ENCODE results near the gene TMEM179. TPM values are rescaled to one million over a fixed set of nuclear protein-coding genes. Genes with fewer than 3 reads are reported as not detected.

TMEM179 gene
- total RNA-seq, 1 experiment from 2014 or later: not detected

DNA sequence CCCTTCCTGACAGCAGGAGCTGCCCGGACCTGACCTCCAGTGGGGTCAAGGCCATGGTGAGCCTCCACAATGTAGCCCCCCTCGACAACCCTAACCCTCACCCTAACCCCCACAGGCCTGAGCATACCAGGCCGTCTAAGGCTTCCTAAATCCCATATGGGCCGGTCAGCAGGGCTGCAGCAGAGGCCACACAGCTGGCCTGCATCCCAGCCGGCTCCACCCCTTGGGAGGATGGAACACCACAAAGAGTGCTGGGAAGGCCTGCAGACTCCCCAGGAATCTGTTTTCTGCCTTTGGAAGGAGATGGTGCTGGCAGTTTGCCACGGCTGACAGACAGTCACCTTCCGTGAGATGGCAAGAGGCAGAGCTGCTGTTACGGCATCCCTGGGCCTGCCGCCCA lies 2.8 kb downstream of the TMEM179 start:
- no peaks in the 10 kb centered on the region for H3K36me3 ChIP-seq (ENCODE audit: low read depth, low read length)
- no peak overlapping the region for H3K9ac ChIP-seq (ENCODE audit: low read length)
- ChIA-PET CTCF (no interaction called here), POLR2A (ENCODE audit: unreplicated experiment) (no interaction called here)
- H3K9me3 ChIP-seq (ENCODE audit: low read length): no peaks in the 10 kb centered on the region
- no peak overlapping the region for H3K4me3 ChIP-seq (ENCODE audit: low read length)
- H3K27me3 ChIP-seq (ENCODE audit: low read length): peaks cover 42% of the 10 kb centered on the region
- H2AFZ ChIP-seq (ENCODE audit: low read length): no peak overlapping the region
- no peaks in the 10 kb centered on the region for H3K4me1 ChIP-seq (ENCODE audit: insufficient read depth, low read length)
- intact Hi-C loops (cut with micrococcal nuclease): no loop called here
- no peaks in the 10 kb centered on the region for H3K79me2 ChIP-seq (ENCODE audit: low read length)
- H3F3A ChIP-seq (ENCODE audit: low read length, unreplicated experiment): no peaks in the 10 kb centered on the region
- TF ChIP-seq EZH2phosphoT487 (IDR thresholded peaks at IDR 0.05; ENCODE audit: borderline replicate concordance, low read length) (no peak), CTCF (conservative IDR thresholded peaks at IDR 0.05; ENCODE audit: low read depth, low read length) (no peak), EZH2 (IDR thresholded peaks at IDR 0.05; ENCODE audit: low read length, unreplicated experiment) (no peak)
- no peaks in the 10 kb centered on the region for H4K20me1 ChIP-seq (ENCODE audit: low read length)
- no peak for ATAC-seq
- no peak overlapping the region for H3K4me2 ChIP-seq (ENCODE audit: low read length)
- no peaks in the 10 kb centered on the region for H3K9me2 ChIP-seq (replicated peaks; ENCODE audit: low read length)
- DNase-seq: no peak
- BruUV-seq (replicated peaks): no TSS peak
- H3K27ac ChIP-seq (ENCODE audit: low read length): no peak overlapping the region

GRCh38 chr14:104600805-104601204 lies 3.8 kb downstream of the TMEM179 start:
- no peaks in the 10 kb centered on the region for H3K4me1 ChIP-seq (ENCODE audit: insufficient read depth, low read length)
- no peaks in the 10 kb centered on the region for H3F3A ChIP-seq (ENCODE audit: low read length, unreplicated experiment)
- no peak for ATAC-seq
- H2AFZ ChIP-seq (ENCODE audit: low read length): no peak overlapping the region
- peaks cover 34% of the 10 kb centered on the region for H3K27me3 ChIP-seq (ENCODE audit: low read length)
- DNase-seq: no peak
- H3K79me2 ChIP-seq (ENCODE audit: low read length): no peaks in the 10 kb centered on the region
- H3K9ac ChIP-seq (ENCODE audit: low read length): no peak overlapping the region
- no peak overlapping the region for H3K4me3 ChIP-seq (ENCODE audit: low read length)
- no TSS peak for BruUV-seq (replicated peaks)
- no peak overlapping the region for H3K27ac ChIP-seq (ENCODE audit: low read length)
- H4K20me1 ChIP-seq (ENCODE audit: low read length): no peaks in the 10 kb centered on the region
- intact Hi-C loops (cut with micrococcal nuclease): no loop called here
- ChIA-PET POLR2A (ENCODE audit: unreplicated experiment) (no interaction called here), CTCF (no interaction called here)
- H3K4me2 ChIP-seq (ENCODE audit: low read length): no peak overlapping the region
- no peaks in the 10 kb centered on the region for H3K36me3 ChIP-seq (ENCODE audit: low read depth, low read length)
- H3K9me2 ChIP-seq (replicated peaks; ENCODE audit: low read length): no peaks in the 10 kb centered on the region
- TF ChIP-seq CTCF (conservative IDR thresholded peaks at IDR 0.05; ENCODE audit: low read depth, low read length) (no peak), EZH2phosphoT487 (IDR thresholded peaks at IDR 0.05; ENCODE audit: borderline replicate concordance, low read length) (no peak), EZH2 (IDR thresholded peaks at IDR 0.05; ENCODE audit: low read length, unreplicated experiment) (no peak)
- H3K9me3 ChIP-seq (ENCODE audit: low read length): no peaks in the 10 kb centered on the region

- Histone ChIP-seq H2AFZ (ENCODE audit: low read length) (no peak overlapping the region), H3K9me3 (ENCODE audit: low read length) (no peaks in the 10 kb centered on the region), H3K4me1 (ENCODE audit: insufficient read depth, low read length) (no peaks in the 10 kb centered on the region), H3K9me2 (replicated peaks; ENCODE audit: low read length) (no peaks in the 10 kb centered on the region), H3K9ac (ENCODE audit: low read length) (no peak overlapping the region), H3K27ac (ENCODE audit: low read length) (no peak overlapping the region), H3K36me3 (ENCODE audit: low read depth, low read length) (no peaks in the 10 kb centered on the region), H3K27me3 (ENCODE audit: low read length) (peaks cover 28% of the 10 kb centered on the region), H4K20me1 (ENCODE audit: low read length) (no peaks in the 10 kb centered on the region), H3F3A (ENCODE audit: low read length, unreplicated experiment) (no peaks in the 10 kb centered on the region), H3K4me3 (ENCODE audit: low read length) (no peak overlapping the region), H3K4me2 (ENCODE audit: low read length) (no peak overlapping the region), H3K79me2 (ENCODE audit: low read length) (no peaks in the 10 kb centered on the region)
- BruUV-seq (replicated peaks): no TSS peak
- CTCF ChIA-PET: no interaction called here
- TF ChIP-seq EZH2phosphoT487 (IDR thresholded peaks at IDR 0.05; ENCODE audit: borderline replicate concordance, low read length): no peak
- no peak for TF ChIP-seq EZH2 (IDR thresholded peaks at IDR 0.05; ENCODE audit: low read length, unreplicated experiment)
- no peak for TF ChIP-seq CTCF (conservative IDR thresholded peaks at IDR 0.05; ENCODE audit: low read depth, low read length)
- ATAC-seq (0 out of 2 replicates have a peak, but pooled peaks have one; percentile 24), DNase-seq (no peak)
- intact Hi-C loops (cut with micrococcal nuclease): no loop called here
- POLR2A ChIA-PET (ENCODE audit: unreplicated experiment): no interaction called here
These were observed 4.4 kb downstream of the TMEM179 start for GRCh38 chr14:104600141-104600643.
